ENCODE results near the gene DPYSL4. TPM values are rescaled to one million over a fixed set of nuclear protein-coding genes. Genes with fewer than 3 reads are reported as not detected.
"Not testable (repeated sequence)": the region's sequence is repeated elsewhere in the genome, so short reads cannot be mapped to it uniquely, and the experiment has no call there.

DPYSL4 gene
- total RNA-seq, 4 donors from 2014 or later = 0.79 TPM; not detected in 3

DNA sequence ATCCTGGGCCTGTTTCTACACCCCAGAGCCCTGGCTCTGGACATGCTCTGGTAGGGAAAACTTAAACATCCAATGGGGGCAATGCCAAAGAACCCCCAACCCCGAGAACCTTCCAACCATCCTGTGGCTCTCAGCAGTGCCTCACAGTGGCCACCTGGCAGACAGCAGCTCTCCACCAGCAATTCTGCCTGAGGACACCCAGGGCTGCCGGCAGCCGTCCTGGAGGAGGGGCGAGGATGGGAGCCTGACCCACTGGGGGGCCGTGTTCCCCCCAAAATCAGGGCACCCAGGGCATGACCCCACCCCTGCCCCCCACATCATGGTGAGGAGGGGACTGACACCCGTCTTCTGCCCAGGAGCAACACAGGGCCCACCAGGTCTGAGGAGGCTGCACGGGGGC lies 32.7 kb downstream of the DPYSL4 start:
- Histone ChIP-seq H3K4me3 (no peak overlapping the region), H3K27ac (no peak overlapping the region), H3K27me3 (no peaks in the 10 kb centered on the region), H3K36me3 (no peaks in the 10 kb centered on the region), H3K4me1 (no peaks in the 10 kb centered on the region), H3K9me3 (peaks cover 0 to 2% of the 10 kb centered on the region in 2 donors)
- intact Hi-C loops (cut with DNase I; ENCODE audit: low total_unique reads) (no loop called here), in situ Hi-C loops (cut with MboI; ENCODE audit: low pct_ligation_motif_present in 1 of 4, low pct_unique_long_range_greater_than_20kb in 1 of 4, low sequenced_read_pairs in 3 of 4) (loop anchor here in 1 of 4 donors (10.0 to 25.0 kb wide), 2 partner anchors 145 to 243 kb away; no protein-coding TSS in a partner anchor)
- DNase-seq = no peak
- WGBS, 2 donors (ENCODE audit: low coverage in 1 of 2) = 70% methylated on average over 6 of the region's 7 CpGs; no CpG with 5 or more reads in 1 of the 2 donors
- TF ChIP-seq POLR2A (IDR thresholded peaks at IDR 0.05) = no peak
- TF ChIP-seq, protein P1, sequence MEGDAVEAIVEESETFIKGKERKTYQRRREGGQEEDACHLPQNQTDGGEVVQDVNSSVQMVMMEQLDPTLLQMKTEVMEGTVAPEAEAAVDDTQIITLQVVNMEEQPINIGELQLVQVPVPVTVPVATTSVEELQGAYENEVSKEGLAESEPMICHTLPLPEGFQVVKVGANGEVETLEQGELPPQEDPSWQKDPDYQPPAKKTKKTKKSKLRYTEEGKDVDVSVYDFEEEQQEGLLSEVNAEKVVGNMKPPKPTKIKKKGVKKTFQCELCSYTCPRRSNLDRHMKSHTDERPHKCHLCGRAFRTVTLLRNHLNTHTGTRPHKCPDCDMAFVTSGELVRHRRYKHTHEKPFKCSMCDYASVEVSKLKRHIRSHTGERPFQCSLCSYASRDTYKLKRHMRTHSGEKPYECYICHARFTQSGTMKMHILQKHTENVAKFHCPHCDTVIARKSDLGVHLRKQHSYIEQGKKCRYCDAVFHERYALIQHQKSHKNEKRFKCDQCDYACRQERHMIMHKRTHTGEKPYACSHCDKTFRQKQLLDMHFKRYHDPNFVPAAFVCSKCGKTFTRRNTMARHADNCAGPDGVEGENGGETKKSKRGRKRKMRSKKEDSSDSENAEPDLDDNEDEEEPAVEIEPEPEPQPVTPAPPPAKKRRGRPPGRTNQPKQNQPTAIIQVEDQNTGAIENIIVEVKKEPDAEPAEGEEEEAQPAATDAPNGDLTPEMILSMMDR (IDR thresholded peaks at IDR 0.05) = no peak
- no peak for TF ChIP-seq EP300 (IDR thresholded peaks at IDR 0.05; ENCODE audit: low read depth)
- no peak for TF ChIP-seq POLR2AphosphoS5 (IDR thresholded peaks at IDR 0.05)

DNA sequence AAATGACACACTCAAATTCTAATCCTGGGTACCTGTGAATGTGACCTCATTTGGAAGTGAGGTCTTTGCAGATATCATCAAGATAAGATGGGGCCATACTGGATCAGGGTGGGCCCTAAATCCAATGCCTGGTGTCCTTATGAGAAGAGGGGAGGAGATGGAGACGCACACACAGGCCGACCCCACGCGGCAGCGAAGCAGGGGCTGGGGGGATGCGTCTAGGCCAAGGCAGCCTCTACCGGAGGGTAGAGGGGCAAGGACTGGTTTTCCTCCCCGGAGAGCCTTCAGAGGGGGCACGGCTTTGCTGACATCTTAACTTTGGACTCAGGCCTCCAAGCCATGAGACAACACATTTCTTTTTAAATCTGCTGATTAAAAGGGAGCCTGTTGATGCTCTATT lies 33.3 kb downstream of the DPYSL4 start:
- Histone ChIP-seq H3K27ac (no peak overlapping the region), H3K4me1 (no peaks in the 10 kb centered on the region), H3K27me3 (no peaks in the 10 kb centered on the region), H3K4me3 (no peak overlapping the region), H3K9me3 (peaks cover 0 to 2% of the 10 kb centered on the region in 2 donors), H3K36me3 (no peaks in the 10 kb centered on the region)
- no peak for TF ChIP-seq POLR2AphosphoS5 (IDR thresholded peaks at IDR 0.05)
- TF ChIP-seq, protein P1 (IDR thresholded peaks at IDR 0.05) = no peak
- TF ChIP-seq EP300 (IDR thresholded peaks at IDR 0.05; ENCODE audit: low read depth) = no peak
- TF ChIP-seq POLR2A (IDR thresholded peaks at IDR 0.05) = no peak
- intact Hi-C loops (cut with DNase I; ENCODE audit: low total_unique reads) = loop anchor here (5.0 kb wide), 1 partner anchor 132 kb away; no protein-coding TSS in a partner anchor
- in situ Hi-C loops (cut with MboI; ENCODE audit: low pct_ligation_motif_present in 1 of 4, low pct_unique_long_range_greater_than_20kb in 1 of 4, low sequenced_read_pairs in 3 of 4) = loop anchor here (5.0 to 25.0 kb wide), 4 partner anchors 125 to 242 kb away; no protein-coding TSS in a partner anchor
- no peak for DNase-seq
- 95% methylated on average over 9 of the region's 9 CpGs; no CpG with 5 or more reads in 1 of the 2 donors for WGBS, 2 donors (ENCODE audit: low coverage in 1 of 2)

DNA sequence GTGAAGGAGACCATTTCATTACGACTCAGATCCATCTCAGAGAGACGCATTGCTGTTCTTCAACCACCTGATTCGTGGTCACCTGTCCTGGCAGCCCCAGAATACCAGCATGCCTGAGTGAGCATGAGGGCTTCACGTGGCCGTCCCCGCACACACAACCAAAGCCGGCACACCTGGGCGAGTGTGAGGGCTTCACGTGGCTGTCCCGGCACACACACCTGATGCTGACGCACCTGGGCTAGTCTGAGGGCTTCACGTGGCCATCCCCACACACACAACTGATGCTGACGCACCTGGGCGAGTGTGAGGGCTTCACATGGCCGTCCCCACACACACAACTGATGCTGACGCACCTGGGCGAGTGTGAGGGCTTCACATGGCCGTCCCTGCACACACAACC lies 34.2 kb downstream of the DPYSL4 start:
- not testable (repeated sequence) for H3K27me3 ChIP-seq, H3K36me3 ChIP-seq, H3K4me3 ChIP-seq, H3K9me3 ChIP-seq, DNase-seq, H3K27ac ChIP-seq, H3K4me1 ChIP-seq
- intact Hi-C loops (cut with DNase I; ENCODE audit: low total_unique reads) (loop anchor here (5.0 kb wide), 1 partner anchor 131 kb away; no protein-coding TSS in a partner anchor), in situ Hi-C loops (cut with MboI; ENCODE audit: low pct_ligation_motif_present in 1 of 4, low pct_unique_long_range_greater_than_20kb in 1 of 4, low sequenced_read_pairs in 3 of 4) (loop anchor here (5.0 to 25.0 kb wide), 4 partner anchors 124 to 241 kb away; no protein-coding TSS in a partner anchor)
- WGBS, 2 donors (ENCODE audit: low coverage in 1 of 2) = 81% methylated on average over 14 of the region's 18 CpGs; no CpG with 5 or more reads in 1 of the 2 donors

DNA sequence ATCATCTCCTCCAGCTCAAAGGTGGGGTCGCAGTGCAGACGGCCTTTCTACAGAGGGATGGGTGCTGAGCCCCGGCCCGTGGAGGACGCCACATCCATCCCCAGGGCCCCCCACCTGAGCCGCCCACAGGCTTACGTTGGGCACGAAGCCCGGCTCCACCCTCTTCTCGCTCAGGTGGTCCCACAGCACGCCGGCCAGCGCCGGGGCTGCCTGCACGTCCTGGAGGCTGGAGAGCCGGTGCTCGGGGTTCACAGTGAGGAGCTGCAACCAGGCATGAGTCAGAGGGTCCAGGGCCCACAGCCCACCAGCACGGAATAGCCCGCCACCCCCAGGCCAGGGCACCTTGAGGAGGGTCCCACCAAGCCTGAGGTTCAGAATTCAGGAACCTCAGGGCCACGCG lies 36.0 kb downstream of the DPYSL4 start:
- TF ChIP-seq EP300 (IDR thresholded peaks at IDR 0.05; ENCODE audit: low read depth) (no peak), POLR2AphosphoS5 (IDR thresholded peaks at IDR 0.05) (no peak), POLR2A (IDR thresholded peaks at IDR 0.05) (no peak)
- TF ChIP-seq, protein P1 (IDR thresholded peaks at IDR 0.05) = no peak
- intact Hi-C loops (cut with DNase I; ENCODE audit: low total_unique reads) = loop anchor here (5.0 kb wide), 1 partner anchor 130 kb away; no protein-coding TSS in a partner anchor
- Histone ChIP-seq H3K9me3 (no peaks in the 10 kb centered on the region), H3K4me1 (no peaks in the 10 kb centered on the region), H3K36me3 (no peaks in the 10 kb centered on the region), H3K27ac (no peak overlapping the region), H3K27me3 (no peaks in the 10 kb centered on the region), H3K4me3 (no peak overlapping the region)
- in situ Hi-C loops (cut with MboI; ENCODE audit: low pct_ligation_motif_present in 1 of 4, low pct_unique_long_range_greater_than_20kb in 1 of 4, low sequenced_read_pairs in 3 of 4) = loop anchor here (5.0 to 25.0 kb wide), 4 partner anchors 122 to 240 kb away; no protein-coding TSS in a partner anchor
- no peak for DNase-seq
- 73% methylated on average over 21 of the region's 21 CpGs; no CpG with 5 or more reads in 1 of the 2 donors for WGBS, 2 donors (ENCODE audit: low coverage in 1 of 2)
